ENCODE results near the gene BTLA. TPM values are rescaled to one million over a fixed set of nuclear protein-coding genes. Genes with fewer than 3 reads are reported as not detected.

Gene BTLA
- polyA plus RNA-seq, 3 donors = 0.05 TPM; not detected in 2

GRCh38 chr3:112503304-112503972, 4.2 kb upstream of the BTLA start:
- peaks cover 29% of the 10 kb centered on the region for H3K4me1 Mint-ChIP-seq
- Histone ChIP-seq H2AFZ (ENCODE audit: insufficient read depth, low read depth, low read length, poor library complexity, severe bottlenecking) (no peak overlapping the region), H3K36me3 (replicated peaks in 1 of 2; ENCODE audit: control insufficient read depth in 1 of 2, insufficient read depth in 2 of 2, low read length in 2 of 2) (no peaks in the 10 kb centered on the region)

GRCh38 chr3:112500621-112501020, 1.3 kb upstream of the BTLA start:
- WGBS (ENCODE audit: insufficient coverage) = no CpG with 5 or more reads among the region's 2 CpGs
- Histone ChIP-seq H3K4me2 (replicated peaks; ENCODE audit: extremely low read depth, low read length, poor library complexity, severe bottlenecking) (no peak overlapping the region), H4K20me1 (ENCODE audit: insufficient read depth, low read length) (no peaks in the 10 kb centered on the region), H3K27me3 (ENCODE audit: control insufficient read depth in 2 of 2, insufficient read depth in 2 of 2, low read length in 2 of 2) (no peaks in the 10 kb centered on the region), H3K4me1 (ENCODE audit: control insufficient read depth in 1 of 2, insufficient read depth in 2 of 2, low read length in 2 of 2) (peaks cover 17 to 20% of the 10 kb centered on the region in 2 donors), H3K9me3 (replicated peaks in 1 of 2; ENCODE audit: control insufficient read depth in 1 of 2, insufficient read depth in 1 of 2, low read length in 2 of 2) (no peaks in the 10 kb centered on the region), H3K27ac (ENCODE audit: low read depth in 1 of 2, low read length in 2 of 2) (no peak overlapping the region), H3K4me3 (replicated peaks in 1 of 3; ENCODE audit: low read depth in 2 of 3, low read length in 3 of 3) (no peak overlapping the region), H3K36me3 (replicated peaks in 1 of 2; ENCODE audit: control insufficient read depth in 1 of 2, insufficient read depth in 2 of 2, low read length in 2 of 2) (no peaks in the 10 kb centered on the region), H2AFZ (ENCODE audit: insufficient read depth, low read depth, low read length, poor library complexity, severe bottlenecking) (no peak overlapping the region), H3K9ac (ENCODE audit: insufficient read depth, low read length, poor library complexity, severe bottlenecking) (no peak overlapping the region), H3K79me2 (ENCODE audit: insufficient read depth, low read length) (no peaks in the 10 kb centered on the region)
- H3K27ac Mint-ChIP-seq = no peak overlapping the region
- no peaks in the 10 kb centered on the region for H3K36me3 Mint-ChIP-seq
- TF ChIP-seq, protein P1, sequence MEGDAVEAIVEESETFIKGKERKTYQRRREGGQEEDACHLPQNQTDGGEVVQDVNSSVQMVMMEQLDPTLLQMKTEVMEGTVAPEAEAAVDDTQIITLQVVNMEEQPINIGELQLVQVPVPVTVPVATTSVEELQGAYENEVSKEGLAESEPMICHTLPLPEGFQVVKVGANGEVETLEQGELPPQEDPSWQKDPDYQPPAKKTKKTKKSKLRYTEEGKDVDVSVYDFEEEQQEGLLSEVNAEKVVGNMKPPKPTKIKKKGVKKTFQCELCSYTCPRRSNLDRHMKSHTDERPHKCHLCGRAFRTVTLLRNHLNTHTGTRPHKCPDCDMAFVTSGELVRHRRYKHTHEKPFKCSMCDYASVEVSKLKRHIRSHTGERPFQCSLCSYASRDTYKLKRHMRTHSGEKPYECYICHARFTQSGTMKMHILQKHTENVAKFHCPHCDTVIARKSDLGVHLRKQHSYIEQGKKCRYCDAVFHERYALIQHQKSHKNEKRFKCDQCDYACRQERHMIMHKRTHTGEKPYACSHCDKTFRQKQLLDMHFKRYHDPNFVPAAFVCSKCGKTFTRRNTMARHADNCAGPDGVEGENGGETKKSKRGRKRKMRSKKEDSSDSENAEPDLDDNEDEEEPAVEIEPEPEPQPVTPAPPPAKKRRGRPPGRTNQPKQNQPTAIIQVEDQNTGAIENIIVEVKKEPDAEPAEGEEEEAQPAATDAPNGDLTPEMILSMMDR (IDR thresholded peaks at IDR 0.05) = no peak
- H3K4me1 Mint-ChIP-seq = peaks cover 36% of the 10 kb centered on the region
- no peaks in the 10 kb centered on the region for H3K9me3 Mint-ChIP-seq
- no peak for DNase-seq
- intact Hi-C loops (cut with micrococcal nuclease) = no loop called here
- no peaks in the 10 kb centered on the region for H3K27me3 Mint-ChIP-seq (ENCODE audit: low read depth in 3 of 3)
- H3K4me3 Mint-ChIP-seq = no peak overlapping the region

More at GRCh38 chr3:112503304-112503972, 4.2 kb upstream of the BTLA start:
- Histone ChIP-seq H3K4me3 (replicated peaks in 1 of 3; ENCODE audit: low read depth in 2 of 3, low read length in 3 of 3) (no peak overlapping the region), H4K20me1 (ENCODE audit: insufficient read depth, low read length) (no peaks in the 10 kb centered on the region), H3K4me1 (ENCODE audit: control insufficient read depth in 1 of 2, insufficient read depth in 2 of 2, low read length in 2 of 2) (peaks cover 7 to 11% of the 10 kb centered on the region in 2 donors), H3K9me3 (replicated peaks in 1 of 2; ENCODE audit: control insufficient read depth in 1 of 2, insufficient read depth in 1 of 2, low read length in 2 of 2) (no peaks in the 10 kb centered on the region), H3K79me2 (ENCODE audit: insufficient read depth, low read length) (no peaks in the 10 kb centered on the region), H3K27me3 (ENCODE audit: control insufficient read depth in 2 of 2, insufficient read depth in 2 of 2, low read length in 2 of 2) (no peaks in the 10 kb centered on the region), H3K4me2 (replicated peaks; ENCODE audit: extremely low read depth, low read length, poor library complexity, severe bottlenecking) (no peak overlapping the region), H3K27ac (ENCODE audit: low read depth in 1 of 2, low read length in 2 of 2) (no peak overlapping the region), H3K9ac (ENCODE audit: insufficient read depth, low read length, poor library complexity, severe bottlenecking) (no peak overlapping the region)
- intact Hi-C loops (cut with micrococcal nuclease) = no loop called here
- peaks cover 0 to 4% (median 0%) of the 10 kb centered on the region in 7 donors for H3K9me3 Mint-ChIP-seq
- no peak overlapping the region for H3K27ac Mint-ChIP-seq
- no peaks in the 10 kb centered on the region for H3K27me3 Mint-ChIP-seq (ENCODE audit: low read depth in 3 of 3)
- TF ChIP-seq, protein P1 (IDR thresholded peaks at IDR 0.05) = no peak
- no CpG with 5 or more reads among the region's 4 CpGs for WGBS (ENCODE audit: insufficient coverage)
- no peaks in the 10 kb centered on the region for H3K36me3 Mint-ChIP-seq
- no peak overlapping the region for H3K4me3 Mint-ChIP-seq
- no peak for DNase-seq

All from CD14-positive monocyte (primary cell).